DMS153 treated with DMSO at 0.1 percent for 48 hours (cell line): ENCODE measurements around the gene PPID.
A peak's percentile ranks its signal among the peaks of the same experiment; 100 is the strongest.
"Not testable (repeated sequence)": the region's sequence is repeated elsewhere in the genome, so short reads cannot be mapped to it uniquely, and the experiment has no call there.

Experiments used
- DNase-seq: peaks from one replicate; lab custom pipeline; 2025; ENCODE audit not compliant: unreplicated experiment; lab: John Stamatoyannopoulos, UW

PPID gene

GRCh38 chr4:158722917-158723793 is at the start of gene PPID:
PPID (minus strand) TSS chr4:158723396; CDS start chr4:158723288, 108 bp downstream.
- DNase-seq = peak; percentile 53

- DNase-seq = no peak
These were observed 48.6 kb upstream of the PPID start for GRCh38 chr4:158771776-158772175.

GRCh38 chr4:158770671-158771070 is 47.5 kb upstream of the PPID start:
- no peak for DNase-seq

GRCh38 chr4:158769175-158769921 is 46.2 kb upstream of the PPID start:
- no peak for DNase-seq

- DNase-seq = peak; percentile 61
These were observed 45.5 kb upstream of the PPID start, which contains the start of gene FNIP2 for GRCh38 chr4:158768555-158769174. FNIP2 (plus strand) TSS chr4:158769026; CDS start chr4:158769213, 187 bp downstream.

GRCh38 chr4:158767451-158767850 is 44.3 kb upstream of the PPID start:
- DNase-seq = no peak

- DNase-seq = no peak
These were observed 43.3 kb upstream of the PPID start for GRCh38 chr4:158766434-158767044.

- DNase-seq = no peak
These were observed 40.3 kb upstream of the PPID start for GRCh38 chr4:158763462-158763861.

- no peak for DNase-seq
These were observed 39.4 kb upstream of the PPID start for GRCh38 chr4:158762553-158762952.

- DNase-seq = no peak
These were observed 37.7 kb upstream of the PPID start for GRCh38 chr4:158760866-158761265.

GRCh38 chr4:158759539-158759938 is 36.3 kb upstream of the PPID start:
- DNase-seq = not testable (repeated sequence)

- DNase-seq = no peak
These were observed 35.5 kb upstream of the PPID start for GRCh38 chr4:158758703-158759102.

- DNase-seq = no peak
These were observed 34.9 kb upstream of the PPID start for GRCh38 chr4:158758142-158758541.

- no peak for DNase-seq
These were observed 33.4 kb upstream of the PPID start for GRCh38 chr4:158756588-158756987.

- not testable (repeated sequence) for DNase-seq
These were observed 32.6 kb upstream of the PPID start for GRCh38 chr4:158755819-158756218.

GRCh38 chr4:158754385-158755180 is 31.4 kb upstream of the PPID start:
- DNase-seq = no peak

- DNase-seq = no peak
These were observed 27.2 kb upstream of the PPID start for GRCh38 chr4:158750379-158750778.

GRCh38 chr4:158746537-158746936 is 23.3 kb upstream of the PPID start:
- not testable (repeated sequence) for DNase-seq

GRCh38 chr4:158741326-158742021 is 18.3 kb upstream of the PPID start:
- DNase-seq = no peak

- no peak for DNase-seq
These were observed 16.4 kb upstream of the PPID start for GRCh38 chr4:158739600-158739999.
